B cell (primary cell): Measurements from ENCODE around the gene TMEM120A. TPM values are rescaled to one million over a fixed set of nuclear protein-coding genes. Genes with fewer than 3 reads are reported as not detected.

ENCODE experiments used
- ATAC-seq: fragments of 200-7000 bp; cut with Tn5 transposase; one replicate; pipeline ENCODE4 v1.10.0; 2021; ENCODE audit warnings: low read depth, mild to moderate bottlenecking, moderate number of reproducible peaks, moderate library complexity
- CTCF ChIA-PET: fragments of 350-600 bp; sonication (Branson Sonifier 250); formaldehyde crosslinking; loops from one replicate; lab custom pipeline; 2021; ENCODE audit warnings: antibody characterized with exemption, inconsistent platforms; lab: Charles Lee
- POLR2A ChIA-PET: fragments of 350-600 bp; sonication (Branson Sonifier 250); formaldehyde crosslinking; loops from one replicate; lab custom pipeline; 2021; ENCODE audit warnings: antibody characterized with exemption; lab: Charles Lee
- DNase-seq: peaks from one replicate; pipeline ENCODE4 v3.0.0; 2013
- H2AFZ ChIP-seq: 2 replicates; pipeline ENCODE4 v1.6.1; 2012; ENCODE audit warnings: mild to moderate bottlenecking, low read depth, low read length; ENCODE audit not compliant: insufficient read depth, poor library complexity, severe bottlenecking
- H3K27ac ChIP-seq, 2 donors: 1 replicate in 1 of 2; 2 replicates in 1 of 2; pipeline ENCODE4 v1.5.1; 2012 to 2013; ENCODE audit warnings: low read length in 2 of 2, mild to moderate bottlenecking in 2 of 2, moderate library complexity in 1 of 2
- H3K27me3 ChIP-seq, 4 experiments: fragments of 200-600 bp in 1 of 4; sonication (generic) in 1 of 4; replicated peaks in 1 of 4; 1 replicate in 2 of 4; 2 replicates in 2 of 4; pipeline versions ENCODE4 v1.6.1 to v1.7.0; 2013 to 2016; ENCODE audit warnings: low read length in 3 of 4, mild to moderate bottlenecking in 2 of 4, mixed read lengths in 1 of 4, moderate library complexity in 1 of 4; ENCODE audit not compliant: insufficient read depth in 4 of 4, control insufficient read depth in 3 of 4; ENCODE audit errors: control extremely low read depth in 1 of 4
- H3K36me3 ChIP-seq, 2 experiments: replicated peaks in 1 of 2; 1 replicate in 1 of 2; 2 replicates in 1 of 2; pipeline versions ENCODE4 v1.6.1 to v1.7.1; 2013; ENCODE audit warnings: low read length in 1 of 2; ENCODE audit not compliant: insufficient read depth in 2 of 2, control insufficient read depth in 1 of 2; ENCODE audit errors: control extremely low read depth in 1 of 2, extremely low read depth in 1 of 2
- H3K4me1 ChIP-seq, 2 donors: fragments of 200-600 bp in 1 of 2; sonication (generic) in 1 of 2; 1 replicate in 1 of 2; 2 replicates in 1 of 2; pipeline versions ENCODE4 v1.5.1 to v1.6.1; 2013 to 2017; ENCODE audit warnings: low read length in 2 of 2; ENCODE audit not compliant: control insufficient read depth in 2 of 2, insufficient read depth in 2 of 2
- H3K4me2 ChIP-seq: replicated peaks from 2 replicates; pipeline ENCODE3; 2012; ENCODE audit warnings: mild to moderate bottlenecking, low read depth, low read length; ENCODE audit not compliant: poor library complexity, severe bottlenecking
- H3K4me3 ChIP-seq, 5 experiments: fragments of 200-600 bp in 1 of 5; sonication (generic) in 1 of 5; 1 replicate in 3 of 5; 2 replicates in 2 of 5; pipeline versions ENCODE4 v1.5.1 to v1.7.0; 2011 to 2016; ENCODE audit warnings: low read length in 4 of 5, mild to moderate bottlenecking in 4 of 5, low read depth in 2 of 5, control low read depth in 1 of 5, moderate library complexity in 1 of 5; ENCODE audit not compliant: insufficient read depth in 1 of 5; ENCODE audit errors: control extremely low read depth in 1 of 5, extremely low read depth in 1 of 5
- H3K79me2 ChIP-seq: fragments of 200-600 bp; sonication (generic); one replicate; pipeline ENCODE4 v1.6.0; 2016; ENCODE audit warnings: low read length; ENCODE audit not compliant: control insufficient read depth, insufficient read depth
- H3K9ac ChIP-seq: fragments of 200-600 bp; sonication (generic); 2 replicates; pipeline ENCODE4 v1.6.1; 2017; ENCODE audit warnings: mild to moderate bottlenecking, low read length, moderate library complexity
- H3K9me3 ChIP-seq, 3 donors: one replicate each; pipeline versions ENCODE4 v1.6.1 to v1.7.1; 2013; ENCODE audit warnings: low read length in 2 of 3; ENCODE audit not compliant: control insufficient read depth in 2 of 3, insufficient read depth in 1 of 3; ENCODE audit errors: control extremely low read depth in 1 of 3
- H4K20me1 ChIP-seq: 2 replicates; pipeline ENCODE4 v1.6.0; 2012; ENCODE audit warnings: mild to moderate bottlenecking, low read length; ENCODE audit not compliant: insufficient read depth, control insufficient read depth, poor library complexity, severe bottlenecking
- H3K27ac Mint-ChIP-seq: one replicate; pipeline ENCODE4 v1.8.0; 2021; ENCODE audit warnings: mixed read lengths
- H3K27me3 Mint-ChIP-seq: one replicate; pipeline ENCODE4 v1.8.0; 2021; ENCODE audit warnings: mixed read lengths
- H3K4me1 Mint-ChIP-seq: one replicate; pipeline ENCODE4 v1.8.0; 2021; ENCODE audit warnings: mixed read lengths
- H3K4me3 Mint-ChIP-seq: one replicate; pipeline ENCODE4 v1.8.0; 2021; ENCODE audit warnings: mixed read lengths
- H3K9me3 Mint-ChIP-seq: one replicate; pipeline ENCODE4 v1.8.0; 2022; ENCODE audit warnings: mixed read lengths; ENCODE audit not compliant: insufficient read depth
- CTCF ChIP-seq: fragments of 200-600 bp; IDR thresholded peaks from one replicate; pipeline ENCODE4 v1.8.0; 2022; ENCODE audit warnings: antibody characterized with exemption, mild to moderate bottlenecking
- EZH2 ChIP-seq: IDR thresholded peaks from 2 replicates; pipeline ENCODE4 v1.6.1; 2012; ENCODE audit warnings: borderline replicate concordance, low read depth, mild to moderate bottlenecking, moderate library complexity, low read length; ENCODE audit not compliant: insufficient read depth, poor library complexity, severe bottlenecking
- WGBS: methylation state at CpG from one replicate; pipeline ENCODE4 v1.1.5; 2013; ENCODE audit warnings: missing lambda C conversion rate; ENCODE audit not compliant: insufficient coverage; 5-methylcytosine and 5-hydroxymethylcytosine counted together
- intact Hi-C: fragments of 100-400 bp; cut with micrococcal nuclease; formaldehyde crosslinking; loops from one replicate; pipeline ENCODE4 v1.10.0; 2022
- polyA plus RNA-seq: library from polyadenylated mRNA; depleted of rRNA; stranded (reverse); fragments of >200 nt; gene quantifications from 2 replicates; pipeline ENCODE4 v1.2.3, GENCODE V29; 2012
- total RNA-seq, 2 donors: library from RNA; stranded (reverse); fragments of 120-200 nt in 1 of 2; gene quantifications; 1 replicate in 1 of 2; 2 replicates in 1 of 2; pipeline versions ENCODE4 v1.2.3 to v1.2.4, GENCODE V29; 2013 to 2022

The TMEM120A gene
- total and polyA plus RNA-seq, 2 donors (not counting 1 experiment from before 2014, with no cell fraction given) = 39.0 to 49.3 TPM

GRCh38 chr7:75985009-75985517, 9.3 kb downstream of the TMEM120A start:
- CTCF ChIA-PET = interaction anchor here (0.6 kb wide), 1 partner anchor 35 kb away, joined by 3 read pairs; no protein-coding TSS in a partner anchor

More at GRCh38 chr7:75985009-75985517, 9.3 kb downstream of the TMEM120A start:
- POLR2A ChIA-PET = no interaction called here
- Histone ChIP-seq H3K36me3 (peaks cover 0 to 47% of the 10 kb centered on the region in 2 experiments), H3K27me3 (no peaks in the 10 kb centered on the region), H3K4me3 (no peak overlapping the region), H2AFZ (no peak overlapping the region), H3K9me3 (no peaks in the 10 kb centered on the region), H4K20me1 (no peaks in the 10 kb centered on the region), H3K4me1 (peaks cover 0 to 11% of the 10 kb centered on the region in 2 donors), H3K9ac (no peak overlapping the region), H3K4me2 (no peak overlapping the region), H3K79me2 (no peaks in the 10 kb centered on the region), H3K27ac (no peak overlapping the region)
- WGBS = 89% methylated on average over 21 of the region's 21 CpGs
- intact Hi-C loops = no loop called here
- Mint-ChIP-seq H3K27me3 (no peaks in the 10 kb centered on the region), H3K4me1 (peaks cover 9% of the 10 kb centered on the region), H3K9me3 (no peaks in the 10 kb centered on the region), H3K27ac (no peak overlapping the region), H3K4me3 (no peak overlapping the region)
- ATAC-seq (no peak), DNase-seq (no peak)
- TF ChIP-seq CTCF (no peak), EZH2 (no peak)
